ENCODE results near the gene RCOR2.
A peak's percentile ranks its signal among the peaks of the same experiment; 100 is the strongest.

Gene RCOR2

GRCh38 chr11:63906585-63906984 is 10.4 kb downstream of the RCOR2 start:
- no peak for DNase-seq

- no peak for DNase-seq
Observed at GRCh38 chr11:63906087-63906486, 10.9 kb downstream of the RCOR2 start.

- DNase-seq: no peak
Observed at GRCh38 chr11:63905179-63905578, 11.8 kb downstream of the RCOR2 start.

- no peak for DNase-seq
Observed at GRCh38 chr11:63904743-63905142, 12.2 kb downstream of the RCOR2 start.

- no peak for DNase-seq
Observed at GRCh38 chr11:63903884-63904283, 13.1 kb downstream of the RCOR2 start.

GRCh38 chr11:63901660-63902059 is 15.3 kb downstream of the RCOR2 start:
- no peak for DNase-seq

GRCh38 chr11:63897459-63898146 is 19.4 kb downstream of the RCOR2 start:
- no peak for DNase-seq

- DNase-seq: no peak
Observed at GRCh38 chr11:63896071-63896470, 20.9 kb downstream of the RCOR2 start.

GRCh38 chr11:63893355-63893754 is 23.6 kb downstream of the RCOR2 start:
- no peak for DNase-seq

GRCh38 chr11:63892228-63892627 is 24.7 kb downstream of the RCOR2 start:
- DNase-seq: no peak

- no peak for DNase-seq
Observed at GRCh38 chr11:63890368-63890767, 26.6 kb downstream of the RCOR2 start.

GRCh38 chr11:63889344-63889743 is 27.6 kb downstream of the RCOR2 start:
- no peak for DNase-seq

GRCh38 chr11:63888170-63889086 is 28.5 kb downstream of the RCOR2 start:
- peak; percentile 80 for DNase-seq

GRCh38 chr11:63887386-63887999 is 29.5 kb downstream of the RCOR2 start:
- no peak for DNase-seq

GRCh38 chr11:63884196-63884932 is 32.6 kb downstream of the RCOR2 start:
- no peak for DNase-seq

GRCh38 chr11:63883791-63884190 is 33.2 kb downstream of the RCOR2 start:
- DNase-seq: no peak

- no peak for DNase-seq
Observed at GRCh38 chr11:63882555-63883242, 34.3 kb downstream of the RCOR2 start.

- DNase-seq: no peak
Observed at GRCh38 chr11:63880403-63880790, 36.6 kb downstream of the RCOR2 start.

GRCh38 chr11:63879598-63880402 is 37.2 kb downstream of the RCOR2 start:
- DNase-seq: no peak

GRCh38 chr11:63877658-63878241 is 39.2 kb downstream of the RCOR2 start:
- DNase-seq: no peak

- DNase-seq: no peak
Observed at GRCh38 chr11:63876616-63877015, 40.3 kb downstream of the RCOR2 start.

Data from NCI-H774 (cell line).